Measurements from ENCODE around the gene SUN3. TPM values are rescaled to one million over a fixed set of nuclear protein-coding genes. Genes with fewer than 3 reads are reported as not detected.
"Not testable (repeated sequence)": the region's sequence is repeated elsewhere in the genome, so short reads cannot be mapped to it uniquely, and the experiment has no call there.

Gene SUN3
- total and polyA plus RNA-seq, 11 donors = not detected

- Histone ChIP-seq H3K27me3 (no peaks in the 10 kb centered on the region), H3K9me3 (no peaks in the 10 kb centered on the region), H3K4me3 (no peak overlapping the region), H3K36me3 (peaks cover 0 to 8% (median 7%) of the 10 kb centered on the region in 9 donors), H3K4me1 (peaks cover 3 to 13% (median 10%) of the 10 kb centered on the region in 12 donors), H3K27ac (no peak overlapping the region)
- no peak for ATAC-seq
- WGBS, 4 donors = 45 to 55% (median 49%) methylated on average over 2 of the region's 2 CpGs
- DNase-seq = no peak
- intact Hi-C loops (cut with DNase I) = no loop called here
- no peak for TF ChIP-seq CTCF (IDR thresholded peaks at IDR 0.05)
- no peak for TF ChIP-seq POLR2A (IDR thresholded peaks at IDR 0.05)
Measured at GRCh38 chr7:47982610-47983009, 46.3 kb downstream of the SUN3 start.

- H3K4me1 ChIP-seq = peaks cover 3 to 20% (median 11%) of the 10 kb centered on the region in 12 donors
- H3K4me3 ChIP-seq; DNase-seq; H3K27me3 ChIP-seq; H3K27ac ChIP-seq; intact Hi-C loops (cut with DNase I); H3K9me3 ChIP-seq; ATAC-seq: not testable (repeated sequence)
- WGBS, 4 donors = 95 to 99% (median 98%) methylated on average over 4 to 5 of the region's 5 CpGs
- H3K36me3 ChIP-seq = peaks cover 0 to 28% (median 26%) of the 10 kb centered on the region in 9 donors
Measured at GRCh38 chr7:47980648-47981047, 48.3 kb downstream of the SUN3 start.

DNA sequence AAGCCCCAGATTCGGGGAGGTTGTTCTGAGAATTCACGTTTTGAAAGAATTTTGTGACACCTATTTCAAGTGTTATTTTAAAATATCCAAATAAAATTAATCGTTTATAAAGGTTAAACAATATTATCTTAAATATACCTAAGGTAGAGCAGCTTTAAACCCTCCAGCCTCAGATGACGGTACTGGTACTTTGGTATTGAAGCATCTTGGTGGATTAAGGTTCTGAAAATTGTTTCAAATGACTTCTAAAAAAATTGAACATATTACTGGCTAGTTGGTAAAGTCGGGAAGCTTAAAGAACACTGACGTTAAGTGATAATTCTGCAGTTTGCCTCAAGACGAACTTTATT is 49.1 kb downstream of the SUN3 start:
- Histone ChIP-seq H3K4me1 (peaks cover 3 to 20% (median 11%) of the 10 kb centered on the region in 12 donors), H3K27ac (peak overlapping the region; percentile 67 to 90 (median 86)), H3K4me3 (peak overlapping the region; percentile 61 to 90 (median 70)), H3K27me3 (no peaks in the 10 kb centered on the region), H3K36me3 (peaks cover 0 to 36% (median 34%) of the 10 kb centered on the region in 9 donors), H3K9me3 (no peaks in the 10 kb centered on the region)
- TF ChIP-seq POLR2A (IDR thresholded peaks at IDR 0.05) (no peak), CTCF (IDR thresholded peaks at IDR 0.05) (no peak)
- intact Hi-C loops (cut with DNase I) = loop anchor here in 4 of 10 donors (5.0 kb wide), 3 partner anchors 38 to 112 kb away; partner anchors contain the start of gene UPP1 (in 2 of the 4)
- ATAC-seq = no peak
- 34 to 40% (median 36%) methylated on average over 7 of the region's 7 CpGs for WGBS, 4 donors
- no peak for DNase-seq

- no peaks in the 10 kb centered on the region for H3K9me3 ChIP-seq
- ATAC-seq (peak; percentile 97 to 100 (median 99)), DNase-seq (peak; percentile 88 to 96 (median 95))
- peak within 1 kb of the TSS; percentile 67 to 90 (median 86) for H3K27ac ChIP-seq
- H3K4me3 ChIP-seq = peak within 1 kb of the TSS; percentile 61 to 90 (median 70)
- peaks cover 0 to 41% (median 39%) of the 10 kb centered on the region in 9 donors for H3K36me3 ChIP-seq
- intact Hi-C loops (cut with DNase I) = loop anchor here in 4 of 10 donors (5.0 kb wide), 3 partner anchors 37 to 113 kb away; partner anchors contain the start of gene UPP1 (in 2 of the 4)
- H3K27me3 ChIP-seq = no peaks in the 10 kb centered on the region
- H3K4me1 ChIP-seq = peaks cover 3 to 20% (median 12%) of the 10 kb centered on the region in 12 donors
- 2% methylated on average over 60 to 62 of the region's 62 CpGs for WGBS, 4 donors
- peak in 1 of 2 donors; percentile 77 for TF ChIP-seq POLR2A (IDR thresholded peaks at IDR 0.05)
- peak in 1 of 12 donors; percentile 21 for TF ChIP-seq CTCF (IDR thresholded peaks at IDR 0.05)
Measured at GRCh38 chr7:47979145-47979831, 49.6 kb downstream of the SUN3 start, which contains the start of gene HUS1. TSS of gene HUS1 (minus strand) at chr7:47979615. CDS start at chr7:47979519, 96 bp downstream.

All from heart left ventricle (tissue), 16 donors.